Lung (tissue), 12 donors: ENCODE results near the gene PACS1. TPM values are rescaled to one million over a fixed set of nuclear protein-coding genes. Genes with fewer than 3 reads are reported as not detected.

Source experiments
- ATAC-seq: fragments of 200-7000 bp; cut with Tn5 transposase; one replicate; pipeline ENCODE4 v1.9.1; 2020; ENCODE audit warnings: moderate number of reproducible peaks; ENCODE audit not compliant: insufficient read depth, low FRiP score
- DNase-seq, 3 donors: peaks; one replicate each; pipeline ENCODE4 v3.0.0-alpha.2; 2013 to 2017
- H3K27ac ChIP-seq, 2 donors: one replicate each; pipeline ENCODE4 v1.5.1; 2013; ENCODE audit warnings: mild to moderate bottlenecking in 2 of 2, moderate library complexity in 2 of 2, control low read depth in 1 of 2, inconsistent platforms in 1 of 2, low read depth in 1 of 2, low read length in 1 of 2
- H3K27me3 ChIP-seq, 3 donors: one replicate each; pipeline ENCODE4 v1.5.1; 2013; ENCODE audit warnings: low read length in 2 of 3; ENCODE audit not compliant: control insufficient read depth in 3 of 3, insufficient read depth in 3 of 3
- H3K36me3 ChIP-seq, 4 donors: one replicate each; pipeline ENCODE4 v1.5.1; 2013; ENCODE audit warnings: low read length in 4 of 4, mild to moderate bottlenecking in 1 of 4, moderate library complexity in 1 of 4; ENCODE audit not compliant: control insufficient read depth in 4 of 4, insufficient read depth in 4 of 4
- H3K4me1 ChIP-seq, 5 donors: one replicate each; pipeline ENCODE4 v1.5.1; 2013; ENCODE audit warnings: low read length in 5 of 5, mild to moderate bottlenecking in 2 of 5, moderate library complexity in 1 of 5; ENCODE audit not compliant: control insufficient read depth in 5 of 5, insufficient read depth in 5 of 5
- H3K4me3 ChIP-seq: one replicate; pipeline ENCODE4 v1.5.1; 2013; ENCODE audit warnings: mild to moderate bottlenecking, control low read depth, moderate library complexity
- H3K9ac ChIP-seq, 2 donors: one replicate each; pipeline ENCODE4 v1.5.1; 2013; ENCODE audit warnings: low read length in 2 of 2, control low read depth in 1 of 2; ENCODE audit not compliant: insufficient read depth in 1 of 2
- H3K9me3 ChIP-seq, 4 donors: one replicate each; pipeline ENCODE4 v1.5.1; 2013; ENCODE audit warnings: low read length in 3 of 4, mild to moderate bottlenecking in 1 of 4, moderate library complexity in 1 of 4; ENCODE audit not compliant: control insufficient read depth in 4 of 4, insufficient read depth in 3 of 4
- WGBS, 2 donors: extraction: QIAGEN DNeasy Blood & Tissue Kit; methylation state at CpG; one replicate each; pipeline ENCODE4 v1.1.7; 2013; 5-methylcytosine and 5-hydroxymethylcytosine counted together
- polyA plus RNA-seq, 2 donors: library from polyadenylated mRNA; stranded (reverse); fragments of 200-250 nt; gene quantifications; one replicate each; pipeline ENCODE4 v1.2.1, GENCODE V29; 2013
- total RNA-seq, 2 donors: library from RNA; depleted of rRNA in 1 of 2; stranded (reverse); fragments of >200 nt in 1 of 2; gene quantifications; one replicate each; pipeline ENCODE4 v1.2.1, GENCODE V29; 2014 to 2021
- TF ChIP-seq, protein P1 (sequence below): IDR thresholded peaks from 2 replicates; pipeline ENCODE4 v1.5.1; 2012; ENCODE audit warnings: mild to moderate bottlenecking; ENCODE audit errors: control extremely low read depth, extremely low read depth
- donor health status: control.
- donor health status: control.
- donor health status: Bipolar disorder and iron deficiency.
- donor health status: healthy.
- donor health status: DM: yes; HTN: yes; CAD: no.

Gene PACS1
- total and polyA plus RNA-seq, 4 donors: 22.2 to 48.8 (median 34.7) TPM

DNA sequence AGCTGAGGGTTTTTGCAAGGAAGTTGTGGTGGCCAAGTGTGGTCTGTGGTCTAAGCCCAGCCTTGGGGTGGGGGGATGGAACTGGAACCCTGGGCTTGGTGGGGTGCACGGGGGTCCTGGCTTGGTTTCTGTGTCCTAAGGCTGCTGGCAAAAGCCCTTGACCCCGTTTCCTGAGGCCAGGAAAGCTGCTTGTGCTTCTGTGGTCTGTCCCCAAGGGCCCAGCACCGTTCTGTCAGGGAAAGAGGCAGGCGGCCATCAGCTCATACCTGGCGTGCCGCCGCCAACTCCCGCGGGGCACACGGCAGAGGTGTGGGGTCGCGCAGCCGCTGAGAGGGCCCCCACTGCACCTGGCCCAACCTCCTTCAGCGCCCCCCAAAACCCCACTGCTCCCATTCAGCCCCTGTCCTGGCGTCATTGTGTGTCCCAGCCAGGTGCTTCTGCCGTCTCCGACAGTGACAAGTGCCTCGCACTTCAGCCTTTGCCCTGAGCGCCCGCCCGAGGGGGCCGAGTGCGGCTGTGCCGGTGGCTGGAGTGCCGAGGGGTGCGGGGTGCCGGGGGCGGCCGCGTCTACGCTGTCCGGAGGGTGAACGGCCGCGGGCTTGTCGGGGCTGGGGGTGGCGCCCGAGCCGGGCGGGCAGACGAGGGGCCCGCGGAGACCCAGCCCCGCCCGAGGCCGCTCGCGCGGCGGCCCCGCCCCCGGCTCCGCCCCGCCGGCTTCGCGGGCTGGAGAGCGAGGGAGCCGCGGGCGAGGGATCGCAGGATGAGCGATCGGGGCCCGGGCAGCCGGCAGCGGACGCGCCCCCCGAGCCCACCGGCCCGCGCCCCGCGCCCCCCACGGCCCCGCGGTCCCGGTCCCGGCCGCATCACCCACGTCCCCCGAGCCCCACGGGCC is 207.6 kb downstream of the PACS1 start, which contains the start of gene CNIH2:
Gene CNIH2 (plus strand): TSS at position 705 of the 892 bp plus-strand sequence. CDS start 282 bp downstream, outside the sequence.
- H3K27me3 ChIP-seq: peaks cover 0 to 2% (median 0%) of the 10 kb centered on the region in 3 donors
- H3K9me3 ChIP-seq: no peaks in the 10 kb centered on the region
- DNase-seq: peak; percentile 42 to 47 (median 47)
- H3K9ac ChIP-seq: no peak within 1 kb of the TSS
- no peak within 1 kb of the TSS for H3K4me3 ChIP-seq
- peaks cover 2 to 39% (median 24%) of the 10 kb centered on the region in 4 donors for H3K36me3 ChIP-seq
- no peak within 1 kb of the TSS for H3K27ac ChIP-seq
- peaks cover 0 to 8% (median 0%) of the 10 kb centered on the region in 5 donors for H3K4me1 ChIP-seq
- ATAC-seq: no peak
- TF ChIP-seq, protein P1, sequence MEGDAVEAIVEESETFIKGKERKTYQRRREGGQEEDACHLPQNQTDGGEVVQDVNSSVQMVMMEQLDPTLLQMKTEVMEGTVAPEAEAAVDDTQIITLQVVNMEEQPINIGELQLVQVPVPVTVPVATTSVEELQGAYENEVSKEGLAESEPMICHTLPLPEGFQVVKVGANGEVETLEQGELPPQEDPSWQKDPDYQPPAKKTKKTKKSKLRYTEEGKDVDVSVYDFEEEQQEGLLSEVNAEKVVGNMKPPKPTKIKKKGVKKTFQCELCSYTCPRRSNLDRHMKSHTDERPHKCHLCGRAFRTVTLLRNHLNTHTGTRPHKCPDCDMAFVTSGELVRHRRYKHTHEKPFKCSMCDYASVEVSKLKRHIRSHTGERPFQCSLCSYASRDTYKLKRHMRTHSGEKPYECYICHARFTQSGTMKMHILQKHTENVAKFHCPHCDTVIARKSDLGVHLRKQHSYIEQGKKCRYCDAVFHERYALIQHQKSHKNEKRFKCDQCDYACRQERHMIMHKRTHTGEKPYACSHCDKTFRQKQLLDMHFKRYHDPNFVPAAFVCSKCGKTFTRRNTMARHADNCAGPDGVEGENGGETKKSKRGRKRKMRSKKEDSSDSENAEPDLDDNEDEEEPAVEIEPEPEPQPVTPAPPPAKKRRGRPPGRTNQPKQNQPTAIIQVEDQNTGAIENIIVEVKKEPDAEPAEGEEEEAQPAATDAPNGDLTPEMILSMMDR: no peak
- WGBS, 2 donors: 5 to 6% methylated on average over 54 to 84 of the region's 84 CpGs

DNA sequence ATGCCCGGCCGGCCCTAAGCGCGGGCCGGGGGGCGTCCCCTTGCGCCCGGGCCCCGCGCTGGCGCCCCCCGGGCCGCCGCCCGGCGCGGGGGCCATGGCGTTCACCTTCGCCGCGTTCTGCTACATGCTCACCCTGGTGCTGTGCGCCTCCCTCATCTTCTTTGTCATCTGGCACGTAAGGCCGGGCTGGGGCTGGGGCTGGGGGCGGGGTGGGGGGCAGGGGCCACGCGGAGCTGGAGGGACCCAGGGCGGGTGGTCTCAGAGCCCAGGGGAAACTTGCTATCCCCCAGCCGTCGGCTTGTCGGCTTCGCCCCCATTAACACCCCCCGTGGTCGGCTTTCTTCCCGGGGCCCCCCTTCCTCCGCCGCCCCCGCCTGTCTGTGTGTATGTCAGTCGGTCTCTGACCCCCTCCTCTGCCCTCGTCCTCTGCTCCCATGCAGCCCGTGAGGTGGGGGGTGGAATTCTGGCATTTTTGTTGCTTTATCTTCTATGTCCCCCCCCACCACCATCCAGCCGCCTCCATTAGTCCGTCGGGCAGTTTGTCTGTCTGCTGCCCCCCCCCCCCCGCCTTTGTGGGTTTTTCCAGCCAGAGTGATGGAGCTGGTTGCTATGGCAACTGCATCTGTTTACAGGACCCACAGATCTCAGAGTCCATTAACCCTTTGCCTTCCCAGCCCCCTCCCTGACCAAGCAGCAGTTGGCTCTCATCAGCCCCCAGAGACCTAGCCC is 208.5 kb downstream of the PACS1 start:
- no peak overlapping the region for H3K27ac ChIP-seq

DNA sequence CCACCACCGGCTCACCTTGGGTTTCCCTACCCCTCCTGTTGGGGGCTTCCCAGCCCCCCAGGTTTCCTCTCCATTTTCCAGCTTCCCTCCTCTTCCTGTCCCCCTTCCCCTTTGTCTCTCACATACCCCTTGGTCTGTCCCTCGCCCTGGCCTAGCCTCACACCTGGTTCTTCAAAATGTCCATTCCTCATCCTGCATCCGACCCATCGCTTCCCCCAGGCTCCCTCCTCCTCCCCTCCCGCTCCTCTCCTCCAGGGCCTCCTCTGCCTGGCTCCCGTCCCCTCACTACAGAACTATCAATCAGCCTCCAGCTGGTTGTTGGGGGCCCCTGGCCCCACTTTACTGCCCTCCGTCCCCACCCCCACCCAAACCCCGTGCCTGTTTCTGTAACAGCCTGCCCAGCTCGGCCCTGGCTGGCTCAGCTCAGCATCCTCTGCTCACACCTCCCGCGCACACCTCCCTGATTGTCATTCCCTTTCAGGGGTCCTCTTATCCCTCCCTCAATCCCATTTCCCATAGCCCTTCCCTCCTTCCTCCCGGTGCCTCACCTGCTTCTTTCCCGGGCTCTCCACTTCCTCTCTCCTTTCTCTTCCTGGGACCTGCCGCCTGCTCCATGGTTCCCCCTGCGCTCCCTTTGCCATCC is 209.1 kb downstream of the PACS1 start:
- 74 to 76% methylated on average over 15 of the region's 15 CpGs for WGBS, 2 donors
- no peak for DNase-seq

More for the DNA sequence above, 208.5 kb downstream of the PACS1 start:
- H3K4me3 ChIP-seq: no peak overlapping the region
- WGBS, 2 donors: 5% methylated on average over 13 to 45 of the region's 45 CpGs
- TF ChIP-seq, protein P1: no peak
- H3K27me3 ChIP-seq: peaks cover 0 to 2% (median 0%) of the 10 kb centered on the region in 3 donors
- ATAC-seq (no peak), DNase-seq (peak in 2 of 3 donors; percentile 36 to 45)
- H3K9ac ChIP-seq: no peak overlapping the region
- H3K9me3 ChIP-seq: no peaks in the 10 kb centered on the region
- peaks cover 0 to 8% (median 0%) of the 10 kb centered on the region in 5 donors for H3K4me1 ChIP-seq
- peaks cover 0 to 34% (median 17%) of the 10 kb centered on the region in 4 donors for H3K36me3 ChIP-seq

More for the DNA sequence above, 209.1 kb downstream of the PACS1 start:
- H3K9me3 ChIP-seq: no peaks in the 10 kb centered on the region
- peaks cover 0 to 8% (median 0%) of the 10 kb centered on the region in 5 donors for H3K4me1 ChIP-seq
- peaks cover 0 to 2% (median 0%) of the 10 kb centered on the region in 3 donors for H3K27me3 ChIP-seq
- peaks cover 0 to 30% (median 10%) of the 10 kb centered on the region in 4 donors for H3K36me3 ChIP-seq
- H3K27ac ChIP-seq: no peak overlapping the region
- no peak overlapping the region for H3K9ac ChIP-seq
- ATAC-seq: no peak
- no peak overlapping the region for H3K4me3 ChIP-seq
- TF ChIP-seq, protein P1: no peak
